CD14-positive monocyte (primary cell): ENCODE results near the gene FSCN2. TPM values are rescaled to one million over a fixed set of nuclear protein-coding genes. Genes with fewer than 3 reads are reported as not detected.

Experiments used
- DNase-seq, 3 donors: peaks; one replicate each; pipeline ENCODE4 v3.0.0-alpha.2; 2011 to 2022
- H2AFZ ChIP-seq: 2 replicates; pipeline ENCODE4 v1.6.0; 2012; ENCODE audit warnings: mild to moderate bottlenecking, low read depth, low read length, inconsistent platforms; ENCODE audit not compliant: insufficient read depth, poor library complexity, severe bottlenecking
- H3K27ac ChIP-seq, 2 donors: 1 replicate in 1 of 2; 2 replicates in 1 of 2; pipeline ENCODE4 v1.5.1; 2012 to 2013; ENCODE audit warnings: low read length in 2 of 2, control low read depth in 1 of 2, inconsistent platforms in 1 of 2, low read depth in 1 of 2, mild to moderate bottlenecking in 1 of 2
- H3K27me3 ChIP-seq, 2 donors: one replicate each; pipeline versions ENCODE4 v1.6.0 to v1.6.1; 2011 to 2013; ENCODE audit warnings: low read length in 2 of 2; ENCODE audit not compliant: control insufficient read depth in 2 of 2, insufficient read depth in 2 of 2
- H3K36me3 ChIP-seq, 2 donors: replicated peaks in 1 of 2; 1 replicate in 1 of 2; 2 replicates in 1 of 2; pipeline versions ENCODE4 v1.5.1 to v1.6.1; 2012 to 2013; ENCODE audit warnings: low read length in 2 of 2, control low read depth in 1 of 2, inconsistent platforms in 1 of 2, mild to moderate bottlenecking in 1 of 2; ENCODE audit not compliant: insufficient read depth in 2 of 2, control insufficient read depth in 1 of 2
- H3K4me1 ChIP-seq, 2 donors: 1 replicate in 1 of 2; 2 replicates in 1 of 2; pipeline versions ENCODE4 v1.5.1 to v1.6.1; 2012 to 2013; ENCODE audit warnings: low read length in 2 of 2, control low read depth in 1 of 2, inconsistent platforms in 1 of 2, mild to moderate bottlenecking in 1 of 2, moderate library complexity in 1 of 2; ENCODE audit not compliant: insufficient read depth in 2 of 2, control insufficient read depth in 1 of 2
- H3K4me2 ChIP-seq: replicated peaks from 2 replicates; pipeline ENCODE3; 2012; ENCODE audit warnings: low read length, moderate library complexity, mild to moderate bottlenecking; ENCODE audit not compliant: poor library complexity, severe bottlenecking; ENCODE audit errors: extremely low read depth
- H3K4me3 ChIP-seq, 3 experiments: fragments of 200-600 bp in 1 of 3; sonication (generic) in 1 of 3; replicated peaks in 1 of 3; 1 replicate in 2 of 3; 2 replicates in 1 of 3; pipeline ENCODE4 v1.5.1; 2011 to 2013; ENCODE audit warnings: low read length in 3 of 3, mild to moderate bottlenecking in 3 of 3, control low read depth in 2 of 3, low read depth in 2 of 3, inconsistent platforms in 1 of 3, moderate library complexity in 1 of 3
- H3K79me2 ChIP-seq: 2 replicates; pipeline ENCODE4 v1.6.0; 2012; ENCODE audit warnings: mild to moderate bottlenecking, control low read depth, inconsistent platforms, low read length, moderate library complexity; ENCODE audit not compliant: insufficient read depth
- H3K9ac ChIP-seq: 2 replicates; pipeline ENCODE4 v1.6.0; 2017; ENCODE audit warnings: low read length, mild to moderate bottlenecking; ENCODE audit not compliant: insufficient read depth, poor library complexity, severe bottlenecking
- H3K9me3 ChIP-seq, 2 donors: replicated peaks in 1 of 2; 1 replicate in 1 of 2; 2 replicates in 1 of 2; pipeline versions ENCODE4 v1.5.1 to v1.6.1; 2012 to 2013; ENCODE audit warnings: low read length in 2 of 2, control low read depth in 1 of 2; ENCODE audit not compliant: control insufficient read depth in 1 of 2, insufficient read depth in 1 of 2
- H4K20me1 ChIP-seq: 2 replicates; pipeline ENCODE4 v1.6.0; 2012; ENCODE audit warnings: mild to moderate bottlenecking, low read length, control low read depth, moderate library complexity; ENCODE audit not compliant: insufficient read depth
- H3K27ac Mint-ChIP-seq, 7 donors: one replicate each; pipeline ENCODE4 v1.8.0; 2020; ENCODE audit warnings: mild to moderate bottlenecking in 7 of 7, mixed read lengths in 7 of 7, moderate library complexity in 6 of 7, inconsistent platforms in 2 of 7
- H3K27me3 Mint-ChIP-seq, 3 donors: one replicate each; pipeline ENCODE4 v1.8.0; 2021 to 2022; ENCODE audit warnings: low read depth in 3 of 3, mild to moderate bottlenecking in 3 of 3, mixed read lengths in 3 of 3, moderate library complexity in 3 of 3, inconsistent platforms in 1 of 3
- H3K36me3 Mint-ChIP-seq, 2 donors: one replicate each; pipeline ENCODE4 v1.8.0; 2020; ENCODE audit warnings: mixed read lengths in 2 of 2, inconsistent platforms in 1 of 2, mild to moderate bottlenecking in 1 of 2
- H3K4me1 Mint-ChIP-seq: one replicate; pipeline ENCODE4 v1.8.0; 2020; ENCODE audit warnings: mild to moderate bottlenecking, mixed read lengths
- H3K4me3 Mint-ChIP-seq, 2 donors: one replicate each; pipeline ENCODE4 v1.8.0; 2020; ENCODE audit warnings: mild to moderate bottlenecking in 2 of 2, mixed read lengths in 2 of 2, moderate library complexity in 1 of 2
- H3K9me3 Mint-ChIP-seq, 7 donors: one replicate each; pipeline ENCODE4 v1.8.0; 2020 to 2022; ENCODE audit warnings: mixed read lengths in 7 of 7, mild to moderate bottlenecking in 6 of 7, moderate library complexity in 6 of 7, inconsistent platforms in 2 of 7
- CTCF ChIP-seq: fragments of 200-600 bp; IDR thresholded peaks from one replicate; pipeline ENCODE4 v1.8.0; 2022; ENCODE audit warnings: antibody characterized with exemption, mild to moderate bottlenecking
- WGBS: methylation state at CpG from one replicate; pipeline ENCODE4 v1.1.5; 2013; ENCODE audit warnings: missing lambda C conversion rate; ENCODE audit not compliant: insufficient coverage; 5-methylcytosine and 5-hydroxymethylcytosine counted together
- intact Hi-C, 2 donors: fragments of 100-400 bp; cut with micrococcal nuclease; formaldehyde crosslinking; loops; one replicate each; pipeline versions ENCODE4 v1.15.0 to v1.15.1; 2023
- polyA minus RNA-seq: library from RNA; depleted of rRNA, polyadenylated mRNA; stranded (reverse); fragments of >200 nt; gene quantifications from 2 replicates; pipeline ENCODE4 v1.2.3, GENCODE V29; 2012
- polyA plus RNA-seq, 3 donors: library from polyadenylated mRNA; depleted of rRNA in 1 of 3; unstranded in 2 of 3; stranded (reverse) in 1 of 3; fragments of 300-500 nt in 2 of 3; fragments of >200 nt in 1 of 3; fragmentation: Illumina TruSeq in 2 of 3; gene quantifications; 1 replicate in 2 of 3; 2 replicates in 1 of 3; pipeline ENCODE4 v1.2.3, GENCODE V29; 2012 to 2021
- total RNA-seq, 12 experiments: library from RNA in 1 of 12; stranded (reverse) in 1 of 12; fragments of 120-200 nt in 1 of 12; gene quantifications; one replicate each; pipeline ENCODE4 v1.2.4 and lab custom pipeline; 2013 to 2026; ENCODE audit warnings: mixed read lengths in 6 of 12, inconsistent platforms in 1 of 12

Gene FSCN2
- total RNA-seq (2013): 0.17 TPM
- under 1 TPM in 1 of 3 donors, not detected in 2; 0.07 TPM for polyA plus RNA-seq
- 0.55 TPM in 1 of 2 replicates, not detected in the other for polyA minus RNA-seq
- 0 to 0.41 (median 0.12) reads per million in 11 experiments for total RNA-seq (lab: John Stamatoyannopoulos, UW)

- H3K27ac Mint-ChIP-seq: peak within 1 kb of the TSS in 1 of 7 donors; percentile 5
- no peaks in the 10 kb centered on the region for H3K36me3 Mint-ChIP-seq
- Histone ChIP-seq H3K27me3 (peaks cover 0 to 42% of the 10 kb centered on the region in 2 donors), H3K27ac (no peak within 1 kb of the TSS), H3K9me3 (no peaks in the 10 kb centered on the region), H3K9ac (no peak within 1 kb of the TSS), H3K4me2 (no peak within 1 kb of the TSS), H3K4me1 (peaks cover 4 to 10% of the 10 kb centered on the region in 2 donors), H4K20me1 (no peaks in the 10 kb centered on the region), H3K4me3 (no peak within 1 kb of the TSS), H3K36me3 (no peaks in the 10 kb centered on the region), H3K79me2 (no peaks in the 10 kb centered on the region), H2AFZ (no peak within 1 kb of the TSS)
- no peaks in the 10 kb centered on the region for H3K9me3 Mint-ChIP-seq
- no peak for TF ChIP-seq CTCF
- H3K27me3 Mint-ChIP-seq: peaks cover 11 to 60% (median 42%) of the 10 kb centered on the region in 3 donors
- peak within 1 kb of the TSS in 1 of 2 donors; percentile 67 for H3K4me3 Mint-ChIP-seq
- peaks cover 3% of the 10 kb centered on the region for H3K4me1 Mint-ChIP-seq
- intact Hi-C loops: no loop called here
- WGBS: 74% methylated on average over 38 of the region's 42 CpGs
- DNase-seq: no peak
These were observed at the start of gene FSCN2 for GRCh38 chr17:81527591-81528383. Gene FSCN2 (plus strand): TSS chr17:81528377. CDS start chr17:81528532, 155 bp downstream.

GRCh38 chr17:81479175-81480071 lies 48.8 kb upstream of the FSCN2 start:
- no peaks in the 10 kb centered on the region for H3K9me3 ChIP-seq
- no peaks in the 10 kb centered on the region for H3K36me3 ChIP-seq
- intact Hi-C loops: loop anchor here (5.0 to 10.0 kb wide), 6 partner anchors 47 to 337 kb away; no protein-coding TSS in a partner anchor
- no peaks in the 10 kb centered on the region for H3K79me2 ChIP-seq
- no peak overlapping the region for H2AFZ ChIP-seq
- Mint-ChIP-seq H3K9me3 (peaks cover 0 to 10% (median 4%) of the 10 kb centered on the region in 7 donors), H3K4me1 (peaks cover 24% of the 10 kb centered on the region), H3K4me3 (no peak overlapping the region), H3K27me3 (peaks cover 21 to 47% (median 31%) of the 10 kb centered on the region in 3 donors), H3K36me3 (no peaks in the 10 kb centered on the region), H3K27ac (no peak overlapping the region)
- no peak for TF ChIP-seq CTCF
- H3K27me3 ChIP-seq: peaks cover 0 to 30% of the 10 kb centered on the region in 2 donors
- H3K4me1 ChIP-seq: peaks cover 26 to 34% of the 10 kb centered on the region in 2 donors
- no peak overlapping the region for H3K4me3 ChIP-seq
- no peaks in the 10 kb centered on the region for H4K20me1 ChIP-seq
- no peak overlapping the region for H3K4me2 ChIP-seq
- H3K27ac ChIP-seq: no peak overlapping the region
- DNase-seq: no peak
- H3K9ac ChIP-seq: no peak overlapping the region
- WGBS: 90% methylated on average over 17 of the region's 20 CpGs
